GM19397 (cell line): Measurements from ENCODE around the gene ALDH7A1.

Source experiments
- ATAC-seq: cut with Tn5 transposase; IDR thresholded peaks from one replicate; pipeline ENCODE4 v1.9.1; 2021; ENCODE audit warnings: mild to moderate bottlenecking, moderate library complexity; ENCODE audit not compliant: unreplicated experiment

Gene ALDH7A1

GRCh38 chr5:126509339-126509738 is 85.7 kb downstream of the ALDH7A1 start:
- ATAC-seq, result no peak

GRCh38 chr5:126508962-126509279 is 86.1 kb downstream of the ALDH7A1 start:
- no peak for ATAC-seq

- no peak for ATAC-seq
These were observed 86.6 kb downstream of the ALDH7A1 start for GRCh38 chr5:126508251-126508961.

GRCh38 chr5:126506079-126506478 is 88.9 kb downstream of the ALDH7A1 start:
- ATAC-seq, result no peak

- ATAC-seq, result no peak
These were observed 91.4 kb downstream of the ALDH7A1 start for GRCh38 chr5:126503602-126504104.

- no peak for ATAC-seq
These were observed 93.6 kb downstream of the ALDH7A1 start for GRCh38 chr5:126501448-126501847.

GRCh38 chr5:126499853-126500342 is 95.1 kb downstream of the ALDH7A1 start:
- ATAC-seq, result peak; percentile 63

- ATAC-seq, result no peak
These were observed 95.7 kb downstream of the ALDH7A1 start for GRCh38 chr5:126499278-126499677.

- no peak for ATAC-seq
These were observed 97.5 kb downstream of the ALDH7A1 start for GRCh38 chr5:126497506-126497905.

- no peak for ATAC-seq
These were observed 100.6 kb downstream of the ALDH7A1 start for GRCh38 chr5:126494393-126494792.

GRCh38 chr5:126492939-126493338 is 102.1 kb downstream of the ALDH7A1 start:
- ATAC-seq, result no peak

- ATAC-seq, result no peak
These were observed 104.7 kb downstream of the ALDH7A1 start for GRCh38 chr5:126490167-126490940.

GRCh38 chr5:126488443-126489065 is 106.5 kb downstream of the ALDH7A1 start:
- no peak for ATAC-seq

- ATAC-seq, result no peak
These were observed 107.4 kb downstream of the ALDH7A1 start for GRCh38 chr5:126487596-126487995.

GRCh38 chr5:126486332-126486731 is 108.7 kb downstream of the ALDH7A1 start:
- ATAC-seq, result no peak

- ATAC-seq, result no peak
These were observed 110.8 kb downstream of the ALDH7A1 start for GRCh38 chr5:126484253-126484652.

- ATAC-seq, result no peak
These were observed 111.9 kb downstream of the ALDH7A1 start for GRCh38 chr5:126483156-126483555.

GRCh38 chr5:126482591-126482990 is 112.4 kb downstream of the ALDH7A1 start:
- no peak for ATAC-seq

GRCh38 chr5:126481243-126481642 is 113.8 kb downstream of the ALDH7A1 start:
- no peak for ATAC-seq
